ENCODE measurements around the gene LCE5A. TPM values are rescaled to one million over a fixed set of nuclear protein-coding genes. Genes with fewer than 3 reads are reported as not detected.
"Not testable (repeated sequence)": the region's sequence is repeated elsewhere in the genome, so short reads cannot be mapped to it uniquely, and the experiment has no call there.

The LCE5A gene
- not detected for polyA plus RNA-seq (2013, experiment 1 of 2)
- not detected for polyA plus RNA-seq (2013, experiment 2 of 2)

- no peaks in the 10 kb centered on the region for H3K4me1 ChIP-seq (ENCODE audit: insufficient read depth, low read length)
- H3K27me3 ChIP-seq (ENCODE audit: insufficient read depth, low read length): no peaks in the 10 kb centered on the region
- no peak within 1 kb of the TSS for H3K27ac ChIP-seq (ENCODE audit: low read depth, low read length)
- 0 out of 2 replicates have a peak within 1 kb of the TSS, but pooled peaks have one; percentile 4 for H3K4me3 ChIP-seq (ENCODE audit: low read length)
- no peaks in the 10 kb centered on the region for H3K36me3 ChIP-seq (ENCODE audit: insufficient read depth, low read length)
- 92% methylated on average over 3 of the region's 3 CpGs for WGBS
- no peak within 1 kb of the TSS for H3K9ac ChIP-seq (ENCODE audit: low read depth, low read length)
- H3K9me3 ChIP-seq (ENCODE audit: insufficient read depth, low read depth, low read length): peaks cover 90% of the 10 kb centered on the region
Observed at GRCh38 chr1:152510503-152510902, at the start of gene LCE5A. Gene LCE5A (plus strand): TSS chr1:152510803. CDS start chr1:152511535, 732 bp downstream.

GRCh38 chr1:152461544-152461943 lies 49.1 kb upstream of the LCE5A start:
- Histone ChIP-seq H3K9me3 (ENCODE audit: insufficient read depth, low read depth, low read length) (peaks cover 66% of the 10 kb centered on the region), H3K4me3 (ENCODE audit: low read length) (no peak overlapping the region), H3K27me3 (ENCODE audit: insufficient read depth, low read length) (no peaks in the 10 kb centered on the region), H3K36me3 (ENCODE audit: insufficient read depth, low read length) (no peaks in the 10 kb centered on the region), H3K27ac (ENCODE audit: low read depth, low read length) (no peak overlapping the region), H3K9ac (ENCODE audit: low read depth, low read length) (no peak overlapping the region), H3K4me1 (ENCODE audit: insufficient read depth, low read length) (no peaks in the 10 kb centered on the region)
- WGBS: 23% methylated on average over 6 of the region's 6 CpGs

- H3K27ac ChIP-seq (ENCODE audit: low read depth, low read length): no peak overlapping the region
- 93% methylated on average over 26 of the region's 26 CpGs for WGBS
- no peaks in the 10 kb centered on the region for H3K27me3 ChIP-seq (ENCODE audit: insufficient read depth, low read length)
- no peaks in the 10 kb centered on the region for H3K36me3 ChIP-seq (ENCODE audit: insufficient read depth, low read length)
- H3K4me1 ChIP-seq (ENCODE audit: insufficient read depth, low read length): no peaks in the 10 kb centered on the region
- peaks cover 66% of the 10 kb centered on the region for H3K9me3 ChIP-seq (ENCODE audit: insufficient read depth, low read depth, low read length)
- H3K4me3 ChIP-seq (ENCODE audit: low read length): no peak overlapping the region
- H3K9ac ChIP-seq (ENCODE audit: low read depth, low read length): no peak overlapping the region
Observed at GRCh38 chr1:152462636-152463035, 48.0 kb upstream of the LCE5A start.

- no CpG with 5 or more reads among the region's 1 CpG for WGBS
- peaks cover 75% of the 10 kb centered on the region for H3K9me3 ChIP-seq (ENCODE audit: insufficient read depth, low read depth, low read length)
- no peaks in the 10 kb centered on the region for H3K4me1 ChIP-seq (ENCODE audit: insufficient read depth, low read length)
- H3K36me3 ChIP-seq (ENCODE audit: insufficient read depth, low read length): no peaks in the 10 kb centered on the region
- H3K27ac ChIP-seq (ENCODE audit: low read depth, low read length): no peak overlapping the region
- no peak overlapping the region for H3K9ac ChIP-seq (ENCODE audit: low read depth, low read length)
- no peaks in the 10 kb centered on the region for H3K27me3 ChIP-seq (ENCODE audit: insufficient read depth, low read length)
- H3K4me3 ChIP-seq (ENCODE audit: low read length): no peak overlapping the region
Observed at GRCh38 chr1:152466217-152466616, 44.4 kb upstream of the LCE5A start.

GRCh38 chr1:152473887-152474537 lies 36.6 kb upstream of the LCE5A start:
- WGBS: 58% methylated on average over 4 of the region's 4 CpGs

GRCh38 chr1:152479792-152480595 lies 30.6 kb upstream of the LCE5A start:
- no peaks in the 10 kb centered on the region for H3K36me3 ChIP-seq (ENCODE audit: insufficient read depth, low read length)
- peaks cover 95% of the 10 kb centered on the region for H3K9me3 ChIP-seq (ENCODE audit: insufficient read depth, low read depth, low read length)
- no peaks in the 10 kb centered on the region for H3K27me3 ChIP-seq (ENCODE audit: insufficient read depth, low read length)
- H3K4me3 ChIP-seq (ENCODE audit: low read length): no peak overlapping the region
- H3K9ac ChIP-seq (ENCODE audit: low read depth, low read length): no peak overlapping the region
- 56% methylated on average over 7 of the region's 10 CpGs for WGBS
- no peaks in the 10 kb centered on the region for H3K4me1 ChIP-seq (ENCODE audit: insufficient read depth, low read length)
- H3K27ac ChIP-seq (ENCODE audit: low read depth, low read length): no peak overlapping the region

More at GRCh38 chr1:152473887-152474537, 36.6 kb upstream of the LCE5A start:
- no peak overlapping the region for H3K4me3 ChIP-seq (ENCODE audit: low read length)
- H3K9ac ChIP-seq (ENCODE audit: low read depth, low read length): no peak overlapping the region
- no peaks in the 10 kb centered on the region for H3K36me3 ChIP-seq (ENCODE audit: insufficient read depth, low read length)
- H3K4me1 ChIP-seq (ENCODE audit: insufficient read depth, low read length): no peaks in the 10 kb centered on the region
- no peak overlapping the region for H3K27ac ChIP-seq (ENCODE audit: low read depth, low read length)
- H3K9me3 ChIP-seq (ENCODE audit: insufficient read depth, low read depth, low read length): peaks cover 85% of the 10 kb centered on the region
- H3K27me3 ChIP-seq (ENCODE audit: insufficient read depth, low read length): no peaks in the 10 kb centered on the region

- no peak overlapping the region for H3K9ac ChIP-seq (ENCODE audit: low read depth, low read length)
- WGBS: 70% methylated on average over 8 of the region's 8 CpGs
- no peaks in the 10 kb centered on the region for H3K36me3 ChIP-seq (ENCODE audit: insufficient read depth, low read length)
- no peaks in the 10 kb centered on the region for H3K27me3 ChIP-seq (ENCODE audit: insufficient read depth, low read length)
- no peaks in the 10 kb centered on the region for H3K4me1 ChIP-seq (ENCODE audit: insufficient read depth, low read length)
- H3K9me3 ChIP-seq (ENCODE audit: insufficient read depth, low read depth, low read length): peaks cover 94% of the 10 kb centered on the region
- H3K4me3 ChIP-seq (ENCODE audit: low read length): no peak overlapping the region
- no peak overlapping the region for H3K27ac ChIP-seq (ENCODE audit: low read depth, low read length)
Observed at GRCh38 chr1:152481869-152482664, 28.5 kb upstream of the LCE5A start.

- Histone ChIP-seq H3K4me1 (ENCODE audit: insufficient read depth, low read length) (no peaks in the 10 kb centered on the region), H3K9ac (ENCODE audit: low read depth, low read length) (no peak overlapping the region), H3K27me3 (ENCODE audit: insufficient read depth, low read length) (no peaks in the 10 kb centered on the region), H3K27ac (ENCODE audit: low read depth, low read length) (no peak overlapping the region), H3K9me3 (ENCODE audit: insufficient read depth, low read depth, low read length) (peaks cover 70% of the 10 kb centered on the region), H3K36me3 (ENCODE audit: insufficient read depth, low read length) (no peaks in the 10 kb centered on the region), H3K4me3 (ENCODE audit: low read length) (no peak overlapping the region)
- 55% methylated on average over 3 of the region's 3 CpGs for WGBS
Observed at GRCh38 chr1:152486400-152487006, 24.1 kb upstream of the LCE5A start.

GRCh38 chr1:152487871-152488270 lies 22.7 kb upstream of the LCE5A start:
- Histone ChIP-seq H3K9me3 (ENCODE audit: insufficient read depth, low read depth, low read length) (peaks cover 70% of the 10 kb centered on the region), H3K27me3 (ENCODE audit: insufficient read depth, low read length) (no peaks in the 10 kb centered on the region)
- WGBS: 54% methylated on average over 2 of the region's 2 CpGs

GRCh38 chr1:152491537-152491936 lies 19.1 kb upstream of the LCE5A start:
- H3K27me3 ChIP-seq (ENCODE audit: insufficient read depth, low read length); H3K4me3 ChIP-seq (ENCODE audit: low read length); H3K9ac ChIP-seq (ENCODE audit: low read depth, low read length); H3K27ac ChIP-seq (ENCODE audit: low read depth, low read length); H3K4me1 ChIP-seq (ENCODE audit: insufficient read depth, low read length); H3K36me3 ChIP-seq (ENCODE audit: insufficient read depth, low read length): not testable (repeated sequence)
- peaks cover 66% of the 10 kb centered on the region for H3K9me3 ChIP-seq (ENCODE audit: insufficient read depth, low read depth, low read length)

More at GRCh38 chr1:152487871-152488270, 22.7 kb upstream of the LCE5A start:
- Histone ChIP-seq H3K4me3 (ENCODE audit: low read length) (no peak overlapping the region), H3K9ac (ENCODE audit: low read depth, low read length) (no peak overlapping the region), H3K4me1 (ENCODE audit: insufficient read depth, low read length) (no peaks in the 10 kb centered on the region), H3K27ac (ENCODE audit: low read depth, low read length) (no peak overlapping the region), H3K36me3 (ENCODE audit: insufficient read depth, low read length) (no peaks in the 10 kb centered on the region)

Measured in HUES64 (cell line).